HG03469 (cell line): ENCODE measurements around the gene MLIP.
A peak's percentile ranks its signal among the peaks of the same experiment; 100 is the strongest.

Experiments used
- ATAC-seq: cut with Tn5 transposase; IDR thresholded peaks from one replicate; pipeline ENCODE4 v1.9.1; 2021; ENCODE audit warnings: mild to moderate bottlenecking, moderate library complexity, moderate number of reproducible peaks; ENCODE audit not compliant: unreplicated experiment

MLIP gene

DNA sequence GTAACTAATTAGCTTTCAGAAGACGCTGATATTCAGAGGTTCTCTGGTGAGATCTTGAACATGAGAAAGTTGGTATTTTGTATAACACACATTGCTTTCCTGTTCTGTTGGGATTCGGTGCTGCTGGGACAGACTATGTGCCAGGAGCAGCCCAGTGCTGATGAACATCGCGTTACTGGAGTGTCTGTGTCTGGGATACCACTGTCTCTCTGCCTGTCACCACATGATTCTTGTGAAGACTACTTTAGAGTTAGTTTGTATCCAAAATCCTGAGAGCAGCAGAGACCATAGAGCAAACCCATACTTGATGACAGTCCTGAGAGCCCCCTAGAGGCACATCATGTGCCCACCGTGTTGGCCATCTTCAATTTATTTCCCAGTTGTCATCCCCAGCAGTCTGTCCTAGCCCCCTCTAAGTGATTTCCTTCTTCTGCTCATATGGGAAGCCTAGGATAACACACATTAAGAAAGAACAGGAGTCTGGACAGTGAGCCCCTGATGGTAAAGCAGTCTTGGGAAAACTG is 155.2 kb downstream of the MLIP start:
- ATAC-seq, result no peak

DNA sequence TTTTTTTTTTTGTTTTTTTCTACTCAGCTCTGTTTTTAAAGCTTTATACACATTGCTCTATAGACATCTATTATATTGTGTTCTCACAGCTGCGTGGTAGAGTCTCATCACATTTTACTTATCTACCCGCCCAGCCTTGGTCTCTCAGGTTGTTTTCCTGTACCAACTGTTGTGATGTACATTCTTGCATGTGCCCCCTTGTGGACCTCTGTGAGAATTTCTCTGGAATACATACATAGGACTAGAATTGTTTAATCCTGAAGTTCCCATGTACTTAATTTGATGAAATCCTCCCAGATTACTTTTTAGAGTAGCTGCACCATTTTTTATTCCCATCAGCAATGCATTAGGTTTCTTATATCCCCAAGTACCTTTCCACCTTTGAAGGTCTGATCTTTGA is 156.6 kb downstream of the MLIP start:
- peak; percentile 43 for ATAC-seq

DNA sequence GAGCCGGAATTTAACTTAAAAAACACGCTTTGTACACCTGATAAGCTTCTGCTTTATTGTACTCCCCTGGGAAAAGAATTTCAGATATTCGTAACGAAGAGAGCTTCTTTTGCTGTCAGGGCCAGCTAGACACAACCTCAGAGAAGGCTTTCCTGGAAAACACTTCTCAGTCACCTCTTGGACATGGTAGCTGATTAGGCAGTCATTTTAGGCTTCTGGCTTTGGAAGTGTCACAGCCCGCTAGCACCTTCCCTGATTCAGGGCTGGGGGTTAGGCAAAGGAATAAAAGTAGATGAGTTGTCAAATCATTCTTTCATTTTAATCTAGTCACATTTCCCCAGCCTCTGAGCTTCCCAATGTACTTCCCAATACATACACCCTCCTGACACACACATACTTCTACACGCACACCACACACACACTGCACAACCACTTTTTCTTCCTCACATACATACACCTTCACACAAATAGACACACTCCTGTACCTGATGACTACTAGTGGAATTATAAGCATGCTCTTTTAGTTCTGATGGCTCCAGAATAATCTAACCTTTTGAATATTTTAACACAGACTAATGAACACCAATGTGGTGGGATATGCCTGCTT is 162.1 kb downstream of the MLIP start:
- ATAC-seq, result no peak

DNA sequence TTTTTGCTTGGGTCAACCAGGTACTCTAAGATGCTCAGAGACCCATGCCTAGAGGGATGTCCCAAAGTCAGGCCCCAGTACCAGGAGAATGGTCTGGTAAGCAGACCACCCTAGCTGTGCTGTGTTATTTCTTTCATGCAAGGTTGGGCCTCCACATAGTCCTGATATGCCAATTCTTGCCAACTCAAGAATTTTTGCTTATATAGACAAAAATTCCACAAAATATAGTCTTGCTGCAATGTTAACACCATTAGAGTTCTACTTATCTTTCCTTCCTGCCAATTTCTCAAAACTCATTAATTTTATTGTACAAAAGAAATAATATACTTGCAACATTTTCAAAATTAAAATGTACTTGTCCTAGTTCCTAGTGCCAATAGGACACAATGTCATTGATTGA is 163.1 kb downstream of the MLIP start:
- ATAC-seq, result no peak

DNA sequence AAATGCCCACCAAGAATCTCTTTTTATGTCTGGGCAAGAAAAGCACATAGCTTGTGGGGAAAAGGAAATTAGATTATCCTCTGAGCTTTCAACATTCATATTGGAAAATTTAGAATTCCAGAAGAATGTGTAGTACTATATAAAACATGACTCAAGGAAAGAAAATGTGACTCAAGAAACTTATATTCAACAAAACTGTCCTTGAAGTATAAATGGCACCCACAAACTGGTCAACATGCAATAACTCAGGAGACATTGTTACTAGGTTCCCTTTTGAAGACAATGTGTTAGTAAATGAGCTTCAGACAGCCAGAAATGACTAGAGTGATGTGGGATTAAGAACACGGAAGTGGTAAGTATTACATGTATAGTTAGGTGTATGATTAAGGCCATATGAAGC is 170.9 kb downstream of the MLIP start:
- ATAC-seq, result no peak

DNA sequence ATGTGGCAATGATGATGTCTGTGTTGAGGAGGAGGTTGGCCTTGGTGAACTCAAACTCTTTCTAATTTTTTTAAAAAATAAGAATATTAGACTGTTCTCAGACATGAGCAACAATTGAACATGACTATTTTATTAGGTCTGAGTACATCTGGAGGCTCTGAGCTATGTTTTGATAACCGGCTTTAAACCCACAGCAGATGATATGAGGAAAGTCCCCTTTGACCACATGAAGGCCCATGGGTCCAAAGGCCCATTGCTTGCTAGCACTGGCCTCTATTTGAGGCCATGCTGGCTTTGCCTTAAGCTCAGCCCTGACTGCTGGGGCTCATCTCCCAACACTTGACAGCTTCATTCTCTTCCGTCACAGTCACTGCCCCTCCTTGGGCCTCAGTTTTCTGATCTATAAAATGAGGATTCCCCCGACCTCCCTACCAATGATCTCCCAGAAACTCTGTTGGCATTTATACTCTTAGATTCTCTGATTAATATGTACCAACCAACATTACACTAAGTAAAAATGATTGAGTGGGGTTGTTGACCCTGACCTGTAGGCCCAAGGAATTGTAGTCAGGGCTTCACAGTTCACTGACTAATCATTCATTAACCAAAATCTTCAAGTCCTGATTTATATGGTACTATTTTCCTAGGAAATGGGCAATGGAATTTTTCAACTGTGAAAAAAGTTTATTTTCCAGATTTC is 173.1 kb downstream of the MLIP start:
- ATAC-seq, result no peak

DNA sequence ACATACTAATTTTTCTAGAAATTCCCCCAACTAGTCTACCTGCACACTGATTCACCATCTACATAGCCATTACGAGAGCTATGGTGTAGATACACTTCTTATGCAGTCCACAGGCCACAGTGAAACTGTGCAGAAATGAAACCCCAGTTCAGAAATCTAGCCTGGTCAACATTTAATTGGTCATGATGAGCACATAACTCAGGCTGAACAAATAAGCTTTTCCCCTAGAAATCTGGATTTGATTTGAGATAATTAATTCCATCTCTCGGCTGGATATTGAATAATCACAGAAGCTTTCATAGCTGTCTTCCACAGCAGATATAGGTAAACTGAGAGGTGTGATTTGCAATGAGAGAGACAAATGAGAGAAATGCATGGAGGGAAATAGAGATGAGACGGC is 174.4 kb downstream of the MLIP start:
- no peak for ATAC-seq

DNA sequence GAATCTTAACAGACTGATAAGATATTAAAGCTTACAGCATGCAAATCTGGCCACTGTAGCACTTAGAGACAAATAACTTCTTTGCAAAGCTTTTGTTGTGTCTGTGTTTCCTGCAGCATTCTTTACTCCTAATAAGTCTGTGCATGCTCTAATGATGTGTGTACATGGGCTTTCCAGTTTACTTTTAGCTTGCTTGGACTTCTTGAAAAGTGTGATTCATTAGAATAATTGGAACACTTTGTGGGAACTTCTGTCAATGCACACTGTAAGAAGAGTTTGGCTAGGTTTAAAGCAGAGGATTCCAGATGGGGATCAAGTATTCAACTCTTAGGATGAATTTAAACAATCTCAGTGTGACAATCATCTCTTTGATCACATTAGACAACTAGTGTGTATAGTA is 174.9 kb downstream of the MLIP start:
- ATAC-seq, result no peak

DNA sequence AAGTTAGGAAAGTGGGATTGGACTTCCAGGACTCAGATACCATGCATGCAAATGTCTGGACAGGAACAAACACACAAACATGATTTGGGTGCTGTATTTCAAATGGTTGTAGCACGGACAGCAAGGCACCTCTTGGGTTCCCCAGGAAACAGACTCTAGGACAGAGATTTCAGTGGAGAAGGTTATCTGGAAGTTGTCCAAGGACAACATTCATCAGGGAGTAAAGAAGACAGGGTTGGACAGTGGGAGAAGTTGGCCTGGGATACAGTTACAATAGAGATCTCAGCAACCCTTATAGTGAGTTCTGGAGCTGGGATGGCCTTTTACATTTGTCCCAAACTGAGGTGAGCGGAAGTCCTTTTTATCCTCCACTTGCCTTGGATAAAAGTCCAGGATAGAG is 177.2 kb downstream of the MLIP start:
- ATAC-seq, result no peak

DNA sequence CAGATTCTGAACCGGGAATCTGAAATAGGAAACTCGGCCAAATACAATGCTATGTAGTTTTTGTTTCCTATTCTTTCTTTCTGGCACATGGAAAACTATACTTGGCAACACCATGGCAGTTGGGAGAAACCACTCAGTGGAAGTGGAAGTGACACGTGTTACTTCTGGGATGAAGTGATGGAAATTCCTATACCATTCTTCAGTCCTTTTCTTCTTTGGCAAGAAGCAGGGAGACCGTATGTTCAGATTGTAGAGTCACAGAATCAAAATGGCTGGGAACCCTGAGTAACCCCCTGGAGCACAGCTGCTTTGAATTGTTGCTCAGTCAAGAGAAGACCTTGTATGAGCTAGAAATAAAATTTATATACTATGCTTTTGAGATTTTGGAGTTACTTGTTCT is 178.2 kb downstream of the MLIP start:
- ATAC-seq, result no peak

DNA sequence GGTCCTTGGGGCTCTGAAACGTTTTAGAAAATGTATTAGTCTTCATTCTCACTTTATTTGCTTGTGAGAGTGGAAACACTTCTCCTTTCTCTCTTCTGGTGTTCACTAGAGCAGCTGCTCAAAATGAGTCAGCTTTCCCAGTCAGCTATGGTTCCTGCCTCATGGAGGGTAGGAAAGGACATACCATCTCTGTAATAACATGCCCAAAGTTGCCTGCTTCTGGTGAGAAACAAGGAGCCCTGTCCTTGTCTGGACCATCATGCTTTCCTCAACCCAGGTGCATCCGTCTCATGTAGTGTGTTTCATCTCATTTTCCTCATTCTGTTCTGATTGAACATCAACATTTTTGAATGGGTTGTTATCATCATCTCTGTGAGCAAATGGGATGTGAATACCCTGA is 179.9 kb downstream of the MLIP start:
- ATAC-seq, result peak; percentile 72

DNA sequence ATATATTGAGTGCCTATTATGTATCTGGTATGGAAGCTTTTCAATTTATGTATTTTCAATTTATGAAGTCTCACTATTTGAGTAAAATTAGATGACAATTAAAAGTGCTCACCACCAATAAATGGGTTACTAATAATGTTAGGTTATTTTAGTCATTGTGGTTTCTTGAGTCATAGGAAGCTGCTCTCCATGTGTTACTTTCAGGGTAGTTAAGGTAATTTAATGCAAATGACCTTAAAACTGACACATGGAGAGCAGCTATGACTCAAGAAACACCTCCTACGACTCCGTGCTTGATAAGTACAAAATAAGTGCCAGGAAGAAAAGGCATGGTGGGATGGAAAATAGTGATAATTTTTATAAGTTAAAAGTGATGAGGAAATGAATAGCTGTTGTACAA is 180.5 kb downstream of the MLIP start:
- peak; percentile 94 for ATAC-seq

DNA sequence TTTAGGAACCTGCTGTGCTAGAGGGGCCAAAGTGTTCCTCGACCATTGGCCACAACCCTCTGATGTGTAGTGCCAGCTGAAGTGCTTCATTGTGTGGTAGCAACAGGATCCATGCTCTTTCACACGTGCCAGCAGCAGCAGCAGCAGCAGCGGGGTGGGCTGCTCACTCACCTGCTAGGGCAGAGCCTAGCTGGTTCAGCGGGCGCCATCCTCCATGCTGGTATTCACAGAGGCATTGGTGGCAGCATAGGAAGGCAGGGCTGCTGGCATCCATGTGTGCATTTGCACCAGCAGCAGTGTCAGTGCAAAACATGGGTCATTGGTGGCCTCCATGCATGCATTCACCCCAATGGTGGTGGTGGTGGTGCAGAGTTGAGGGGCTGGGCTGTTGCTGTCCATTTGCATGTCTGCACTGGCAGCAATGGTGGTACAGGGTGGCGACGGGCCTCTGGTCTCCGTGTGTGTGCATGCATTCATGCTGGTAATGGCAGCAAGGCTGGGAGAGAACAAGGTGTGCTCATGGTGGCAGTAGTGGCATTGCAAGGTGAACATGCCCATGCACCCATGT is 183.8 kb downstream of the MLIP start:
- no peak for ATAC-seq

DNA sequence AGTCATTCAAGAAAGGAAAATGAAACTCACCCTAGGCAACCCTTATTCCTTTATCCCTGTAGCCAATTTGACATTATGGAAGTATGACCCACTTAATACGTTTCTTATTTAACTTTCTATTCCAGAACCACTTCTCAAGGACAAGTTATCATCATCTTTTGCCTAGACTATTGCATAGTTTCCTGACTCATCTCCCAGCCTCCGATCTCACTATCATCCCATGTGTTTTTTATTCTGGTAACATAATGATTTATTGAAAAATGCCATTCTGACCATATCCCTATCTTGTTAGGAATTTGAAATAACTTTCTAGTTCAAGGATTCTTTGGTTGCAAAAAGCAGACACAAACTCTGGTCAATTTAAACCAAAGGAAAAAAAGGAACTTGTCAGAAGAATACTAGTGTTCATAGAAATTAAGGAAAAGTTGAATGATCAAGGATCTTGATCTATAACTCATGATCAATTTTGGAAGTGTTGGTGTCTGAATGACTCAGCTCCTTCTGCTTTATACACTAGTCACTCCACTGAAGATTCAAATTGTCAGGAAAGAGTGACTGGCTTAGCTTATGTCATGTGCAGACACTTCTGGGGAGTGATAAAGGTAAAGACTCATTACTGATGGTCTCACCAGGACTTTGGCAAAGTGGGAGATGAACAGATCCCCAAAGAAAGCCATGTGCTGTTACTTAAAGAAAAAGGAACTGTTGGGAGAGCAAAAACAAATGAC is 188.5 kb downstream of the MLIP start:
- no peak for ATAC-seq

DNA sequence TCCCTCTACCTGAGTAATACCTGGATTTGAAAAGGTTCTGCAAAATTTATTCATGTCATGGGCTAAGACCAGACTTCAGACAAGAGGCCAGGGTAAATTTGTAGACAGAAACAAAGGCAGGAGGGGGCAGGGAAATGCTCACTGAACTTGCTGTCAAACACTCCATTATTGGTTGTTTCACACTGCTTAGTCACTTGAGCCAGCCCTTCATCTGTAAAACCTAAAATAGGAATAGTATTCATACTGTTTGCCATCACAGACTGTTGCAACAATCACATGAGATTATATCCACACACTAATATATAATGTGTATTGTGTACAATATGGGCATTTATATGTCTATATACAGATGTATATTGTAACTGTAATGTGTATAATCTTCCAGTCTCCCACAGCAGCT is 190.5 kb downstream of the MLIP start:
- ATAC-seq, result no peak

DNA sequence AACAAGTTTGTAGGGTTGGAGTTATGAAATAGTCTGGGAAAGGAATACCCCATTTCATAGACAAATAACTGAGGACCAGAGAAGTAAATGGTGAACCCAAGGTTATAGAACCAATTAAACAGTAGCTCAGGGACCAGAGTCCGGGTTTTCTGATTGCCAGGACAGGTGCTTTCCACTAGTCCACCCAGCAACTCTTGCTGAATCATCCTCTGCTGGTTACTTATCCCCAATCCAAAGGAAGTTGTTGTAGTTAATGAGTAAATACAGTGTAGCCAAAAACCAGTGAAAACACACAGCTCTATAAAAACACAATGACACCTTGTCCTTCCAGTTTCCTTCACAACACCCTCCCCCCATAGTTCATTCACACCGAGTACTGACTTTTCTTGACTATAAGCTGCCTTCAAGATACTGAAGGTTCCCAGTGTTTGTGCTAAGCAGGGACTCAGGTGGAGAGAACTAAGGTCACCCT is 196.2 kb downstream of the MLIP start:
- peak; percentile 53 for ATAC-seq

DNA sequence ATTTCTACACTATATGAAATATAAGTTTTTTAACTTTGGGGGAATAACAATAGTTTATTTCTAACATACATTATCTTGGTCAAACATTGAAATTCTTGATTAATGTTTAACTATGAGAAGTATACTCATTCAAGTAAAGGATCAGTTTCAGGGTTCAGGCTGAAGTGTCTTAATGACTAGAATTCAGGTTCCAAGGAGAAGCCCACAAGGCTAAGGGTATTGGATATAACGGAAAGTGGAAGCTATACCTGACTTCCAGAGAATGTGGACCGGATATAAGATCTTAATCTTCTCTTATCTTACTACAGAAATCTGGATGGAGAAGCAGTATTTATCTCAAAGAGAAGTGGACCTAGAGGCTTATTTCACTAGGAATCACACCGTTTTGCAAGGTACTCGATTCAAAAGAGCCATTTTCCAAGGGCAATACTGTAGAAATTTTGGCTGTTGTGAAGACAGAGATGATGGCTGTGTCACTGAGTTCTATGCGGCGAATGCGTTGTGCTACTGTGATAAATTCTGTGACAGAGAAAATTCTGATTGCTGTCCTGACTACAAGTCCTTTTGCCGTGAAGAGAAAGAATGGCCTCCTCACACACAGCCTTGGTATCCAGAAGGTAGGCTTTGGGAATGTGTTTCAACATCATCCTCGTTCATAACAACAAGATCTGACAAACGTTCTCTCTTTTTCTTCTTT is 197.2 kb downstream of the MLIP start, which contains the start of gene TINAG:
TINAG (plus strand) TSS at position 153 of the 697 bp plus-strand sequence; CDS start at position 263, 110 bp downstream.
- no peak for ATAC-seq

DNA sequence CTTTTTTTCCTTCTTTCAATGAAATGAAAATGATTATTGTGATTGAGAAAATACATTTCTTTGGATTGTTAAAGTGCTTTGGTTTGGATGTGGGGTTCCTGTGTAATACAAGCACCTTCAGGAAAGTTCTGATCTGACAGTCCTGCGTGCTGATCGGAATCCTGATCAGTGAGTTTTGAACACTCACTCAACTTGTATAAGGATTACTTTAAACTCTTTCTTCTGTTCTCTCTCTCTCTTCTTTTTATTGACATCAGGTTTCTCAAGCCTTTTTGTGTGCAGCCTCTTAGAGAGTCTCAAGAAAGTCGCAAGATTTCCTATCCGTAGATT is 197.7 kb downstream of the MLIP start:
- no peak for ATAC-seq

DNA sequence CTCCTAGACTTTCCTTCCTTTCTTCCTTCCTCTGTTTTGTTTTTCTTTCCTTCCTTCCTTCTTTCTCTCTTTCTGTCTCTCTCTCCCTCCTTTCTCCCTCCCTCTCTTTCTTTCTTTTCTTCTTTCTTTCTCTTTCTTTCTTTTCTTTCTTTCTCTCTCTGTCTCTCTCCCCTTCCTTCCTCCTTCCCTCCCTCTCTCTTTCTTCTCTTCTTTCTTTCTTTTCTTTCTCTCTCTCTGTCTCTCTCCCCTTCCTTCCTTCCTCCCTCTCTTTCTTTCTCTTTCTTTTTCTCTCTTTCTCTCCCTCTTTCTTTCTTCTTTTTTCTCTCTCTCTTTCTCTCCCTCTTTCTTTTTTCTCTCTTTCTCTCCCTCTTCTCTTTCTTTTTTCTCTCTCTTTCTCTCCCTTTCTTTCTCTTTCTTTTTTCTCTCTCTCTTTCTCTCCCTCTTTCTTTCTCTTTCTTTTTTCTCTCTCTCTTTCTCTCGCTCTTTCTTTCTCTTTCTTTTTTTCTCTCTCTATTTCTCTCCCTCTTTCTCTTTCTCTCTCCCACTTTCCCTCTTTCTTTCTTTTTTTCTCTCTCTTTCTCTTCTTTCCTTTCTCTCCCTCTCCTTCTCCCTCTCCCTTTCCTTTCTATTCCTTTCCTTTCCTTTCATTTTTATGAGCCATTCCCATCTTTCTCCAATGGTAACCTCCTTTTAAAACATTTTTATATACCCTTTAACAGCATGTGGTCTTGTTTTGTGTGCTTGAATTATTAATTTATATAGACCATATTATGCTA is 199.3 kb downstream of the MLIP start:
- ATAC-seq, result no peak

DNA sequence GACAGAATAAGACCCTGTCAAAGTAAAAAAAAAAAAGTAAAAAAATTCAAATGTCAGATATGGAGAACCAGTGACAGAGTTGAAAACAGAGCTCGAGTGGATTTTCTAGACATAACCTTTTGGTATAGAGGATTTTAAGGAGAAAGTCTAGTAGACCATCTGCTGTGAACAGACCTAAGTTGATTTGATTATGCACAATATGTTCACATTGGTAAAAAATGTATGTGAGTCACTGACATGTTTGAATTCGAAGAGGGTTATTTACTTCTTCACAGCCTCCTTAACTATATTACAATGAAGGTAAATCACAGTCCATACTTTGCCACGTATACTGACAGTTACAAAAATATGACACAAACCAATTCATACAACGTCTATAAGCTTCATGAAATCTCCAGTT is 204.4 kb downstream of the MLIP start:
- ATAC-seq, result no peak
